HL-60 (cell line): ENCODE results near the gene SRPK2.
"Not testable (repeated sequence)": the region's sequence is repeated elsewhere in the genome, so short reads cannot be mapped to it uniquely, and the experiment has no call there.

Source experiments
- DNase-seq, 2 experiments: peaks; one replicate each; pipeline ENCODE4 v3.0.0-alpha.2; 2010 to 2020; ENCODE audit warnings: low read depth in 1 of 2, low spot score in 1 of 2
- H3K27ac ChIP-seq: fragments of 250-450 bp; sonication (Bioruptor Pico); replicated peaks from 2 replicates; pipeline ENCODE4 v1.5.1; 2020; ENCODE audit warnings: mild to moderate bottlenecking, moderate library complexity
- H3K27me3 ChIP-seq: fragments of 250-450 bp; sonication (Bioruptor Pico); 2 replicates; pipeline ENCODE4 v1.5.1; 2021; ENCODE audit warnings: mild to moderate bottlenecking, moderate library complexity; ENCODE audit not compliant: insufficient read depth, poor library complexity, severe bottlenecking
- H3K4me3 ChIP-seq: replicated peaks from 2 replicates; pipeline ENCODE4 v1.5.1; 2011; ENCODE audit warnings: mild to moderate bottlenecking, control low read depth, low read length; ENCODE audit not compliant: insufficient read depth
- GABPA ChIP-seq: IDR thresholded peaks from 2 replicates; pipeline ENCODE4 v1.6.1; 2012; ENCODE audit warnings: low read depth
- POLR2AphosphoS5 ChIP-seq: IDR thresholded peaks from 2 replicates; pipeline ENCODE4 v1.6.1; 2012; ENCODE audit warnings: low read depth
- SPI1 ChIP-seq: IDR thresholded peaks from 2 replicates; pipeline ENCODE4 v1.6.1; 2012; ENCODE audit warnings: low read depth, mild to moderate bottlenecking, borderline replicate concordance
- long read RNA-seq: library from polyadenylated mRNA; unstranded; transcript quantifications from one replicate; pipeline ENCODE4 v2.0.0, GENCODE V29; 2020
- TF ChIP-seq, protein P1 (sequence below): IDR thresholded peaks from one replicate; pipeline ENCODE4 v1.5.1; 2011; ENCODE audit warnings: low read length, control low read depth, inconsistent platforms; ENCODE audit not compliant: insufficient read depth
- TF ChIP-seq, protein P2 (sequence below): IDR thresholded peaks from 2 replicates; pipeline ENCODE4 v1.6.1; 2012; ENCODE audit warnings: low read depth; ENCODE audit not compliant: insufficient replicate concordance

Gene SRPK2
- long read RNA-seq, partial matches to known transcripts, result 33 of 46 reads
- long read RNA-seq, other reads (novel, unspliced or antisense), result 10 of 46 reads

DNA sequence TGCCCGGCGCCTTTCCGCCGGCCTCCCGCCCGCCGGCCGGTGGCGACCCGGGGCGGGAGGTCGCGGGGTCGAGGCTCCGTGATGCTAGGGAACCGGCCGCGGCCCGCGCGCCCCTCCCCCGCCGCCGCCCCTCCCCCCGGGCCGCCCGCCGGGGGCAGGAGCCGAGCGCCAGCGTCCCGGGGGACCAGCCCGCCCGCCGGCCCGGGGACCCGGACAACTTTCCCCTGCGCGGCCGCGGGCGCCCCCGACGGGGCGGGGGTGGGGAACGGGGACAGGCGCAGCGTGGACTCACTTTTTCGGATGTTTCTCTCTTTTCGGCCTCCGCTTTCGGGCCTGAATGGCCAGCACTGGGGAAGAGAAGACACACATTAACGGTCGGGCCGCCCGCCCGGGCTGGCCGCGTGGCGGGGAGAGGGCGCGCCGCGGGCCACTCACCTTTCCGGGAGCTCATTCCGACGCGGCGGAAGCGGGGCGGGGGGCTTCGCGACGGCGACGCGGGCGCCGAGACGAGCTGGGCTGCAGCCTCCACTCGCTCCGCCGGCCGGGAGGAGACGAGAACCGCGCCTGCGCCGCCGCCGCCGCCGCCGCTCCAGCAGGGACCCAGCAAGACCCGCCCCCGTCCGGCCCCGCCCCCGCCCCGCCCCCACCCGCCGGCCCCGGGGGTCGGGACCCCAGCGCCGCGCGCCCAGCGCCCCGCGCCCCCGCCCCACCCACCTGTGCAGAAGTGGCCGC is at the start of gene SRPK2:
TSS of gene SRPK2 (minus strand) at position 566 of the 732 bp plus-strand sequence.
- H3K27me3 ChIP-seq, result no peaks in the 10 kb centered on the region
- H3K4me3 ChIP-seq, result peak within 1 kb of the TSS; percentile 61
- TF ChIP-seq, protein P1, sequence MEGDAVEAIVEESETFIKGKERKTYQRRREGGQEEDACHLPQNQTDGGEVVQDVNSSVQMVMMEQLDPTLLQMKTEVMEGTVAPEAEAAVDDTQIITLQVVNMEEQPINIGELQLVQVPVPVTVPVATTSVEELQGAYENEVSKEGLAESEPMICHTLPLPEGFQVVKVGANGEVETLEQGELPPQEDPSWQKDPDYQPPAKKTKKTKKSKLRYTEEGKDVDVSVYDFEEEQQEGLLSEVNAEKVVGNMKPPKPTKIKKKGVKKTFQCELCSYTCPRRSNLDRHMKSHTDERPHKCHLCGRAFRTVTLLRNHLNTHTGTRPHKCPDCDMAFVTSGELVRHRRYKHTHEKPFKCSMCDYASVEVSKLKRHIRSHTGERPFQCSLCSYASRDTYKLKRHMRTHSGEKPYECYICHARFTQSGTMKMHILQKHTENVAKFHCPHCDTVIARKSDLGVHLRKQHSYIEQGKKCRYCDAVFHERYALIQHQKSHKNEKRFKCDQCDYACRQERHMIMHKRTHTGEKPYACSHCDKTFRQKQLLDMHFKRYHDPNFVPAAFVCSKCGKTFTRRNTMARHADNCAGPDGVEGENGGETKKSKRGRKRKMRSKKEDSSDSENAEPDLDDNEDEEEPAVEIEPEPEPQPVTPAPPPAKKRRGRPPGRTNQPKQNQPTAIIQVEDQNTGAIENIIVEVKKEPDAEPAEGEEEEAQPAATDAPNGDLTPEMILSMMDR, result no peak
- TF ChIP-seq, protein P2, sequence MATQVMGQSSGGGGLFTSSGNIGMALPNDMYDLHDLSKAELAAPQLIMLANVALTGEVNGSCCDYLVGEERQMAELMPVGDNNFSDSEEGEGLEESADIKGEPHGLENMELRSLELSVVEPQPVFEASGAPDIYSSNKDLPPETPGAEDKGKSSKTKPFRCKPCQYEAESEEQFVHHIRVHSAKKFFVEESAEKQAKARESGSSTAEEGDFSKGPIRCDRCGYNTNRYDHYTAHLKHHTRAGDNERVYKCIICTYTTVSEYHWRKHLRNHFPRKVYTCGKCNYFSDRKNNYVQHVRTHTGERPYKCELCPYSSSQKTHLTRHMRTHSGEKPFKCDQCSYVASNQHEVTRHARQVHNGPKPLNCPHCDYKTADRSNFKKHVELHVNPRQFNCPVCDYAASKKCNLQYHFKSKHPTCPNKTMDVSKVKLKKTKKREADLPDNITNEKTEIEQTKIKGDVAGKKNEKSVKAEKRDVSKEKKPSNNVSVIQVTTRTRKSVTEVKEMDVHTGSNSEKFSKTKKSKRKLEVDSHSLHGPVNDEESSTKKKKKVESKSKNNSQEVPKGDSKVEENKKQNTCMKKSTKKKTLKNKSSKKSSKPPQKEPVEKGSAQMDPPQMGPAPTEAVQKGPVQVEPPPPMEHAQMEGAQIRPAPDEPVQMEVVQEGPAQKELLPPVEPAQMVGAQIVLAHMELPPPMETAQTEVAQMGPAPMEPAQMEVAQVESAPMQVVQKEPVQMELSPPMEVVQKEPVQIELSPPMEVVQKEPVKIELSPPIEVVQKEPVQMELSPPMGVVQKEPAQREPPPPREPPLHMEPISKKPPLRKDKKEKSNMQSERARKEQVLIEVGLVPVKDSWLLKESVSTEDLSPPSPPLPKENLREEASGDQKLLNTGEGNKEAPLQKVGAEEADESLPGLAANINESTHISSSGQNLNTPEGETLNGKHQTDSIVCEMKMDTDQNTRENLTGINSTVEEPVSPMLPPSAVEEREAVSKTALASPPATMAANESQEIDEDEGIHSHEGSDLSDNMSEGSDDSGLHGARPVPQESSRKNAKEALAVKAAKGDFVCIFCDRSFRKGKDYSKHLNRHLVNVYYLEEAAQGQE, result no peak
- TF ChIP-seq POLR2AphosphoS5, result no peak
- DNase-seq, result peak; percentile 30 to 67
- H3K27ac ChIP-seq, result peak within 1 kb of the TSS; percentile 47

DNA sequence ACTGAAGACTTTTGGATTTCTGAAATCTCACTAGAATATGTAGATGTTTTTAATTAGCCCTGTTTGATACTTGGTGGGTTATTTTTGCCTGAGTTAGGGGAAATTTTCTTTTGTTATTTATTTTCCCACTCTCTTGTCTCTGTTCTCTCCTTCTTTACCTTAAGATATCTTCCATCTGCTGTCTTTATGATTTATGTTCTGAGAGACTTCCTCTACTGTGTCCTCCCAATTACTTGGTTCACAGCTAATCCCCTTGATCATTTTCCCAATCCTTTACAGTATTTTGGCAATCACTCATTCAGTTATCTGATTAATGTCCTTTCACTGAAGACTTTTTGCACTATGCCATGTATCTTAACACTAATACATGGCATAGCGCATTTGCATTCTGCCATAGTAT is 49.5 kb upstream of the SRPK2 start:
- TF ChIP-seq, protein P2, result no peak
- TF ChIP-seq GABPA (no peak), POLR2AphosphoS5 (no peak), SPI1 (no peak)
- TF ChIP-seq, protein P1, result no peak
- no peak overlapping the region for H3K27ac ChIP-seq

DNA sequence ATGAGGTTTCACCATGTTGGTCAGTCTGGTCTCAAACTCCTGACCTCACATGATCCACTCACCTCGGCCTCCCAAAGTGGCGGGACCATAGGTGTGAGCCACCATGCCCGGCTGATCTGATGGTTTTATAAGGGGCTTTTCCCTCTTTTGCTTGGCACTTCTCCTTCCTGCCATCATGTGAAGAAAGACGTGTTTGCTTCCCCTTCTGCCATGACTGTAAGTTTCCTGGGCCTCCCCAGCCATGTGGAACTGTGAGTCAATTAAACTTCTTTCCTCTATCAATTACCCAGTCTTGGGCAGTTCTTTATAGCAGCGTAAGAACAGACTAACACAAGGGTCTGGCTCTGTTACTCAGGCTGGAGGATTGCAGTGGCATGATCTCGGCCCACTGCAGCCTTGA is 48.6 kb upstream of the SRPK2 start:
- peak; percentile 29; the same call in 1 of the 2 replicates for TF ChIP-seq SPI1
- DNase-seq, result peak in 1 of 2 experiments; percentile 51
- H3K4me3 ChIP-seq, result not testable (repeated sequence)

More for the DNA sequence above, 49.5 kb upstream of the SRPK2 start:
- DNase-seq, result no peak
- H3K27me3 ChIP-seq, result no peaks in the 10 kb centered on the region
- H3K4me3 ChIP-seq, result no peak overlapping the region

DNA sequence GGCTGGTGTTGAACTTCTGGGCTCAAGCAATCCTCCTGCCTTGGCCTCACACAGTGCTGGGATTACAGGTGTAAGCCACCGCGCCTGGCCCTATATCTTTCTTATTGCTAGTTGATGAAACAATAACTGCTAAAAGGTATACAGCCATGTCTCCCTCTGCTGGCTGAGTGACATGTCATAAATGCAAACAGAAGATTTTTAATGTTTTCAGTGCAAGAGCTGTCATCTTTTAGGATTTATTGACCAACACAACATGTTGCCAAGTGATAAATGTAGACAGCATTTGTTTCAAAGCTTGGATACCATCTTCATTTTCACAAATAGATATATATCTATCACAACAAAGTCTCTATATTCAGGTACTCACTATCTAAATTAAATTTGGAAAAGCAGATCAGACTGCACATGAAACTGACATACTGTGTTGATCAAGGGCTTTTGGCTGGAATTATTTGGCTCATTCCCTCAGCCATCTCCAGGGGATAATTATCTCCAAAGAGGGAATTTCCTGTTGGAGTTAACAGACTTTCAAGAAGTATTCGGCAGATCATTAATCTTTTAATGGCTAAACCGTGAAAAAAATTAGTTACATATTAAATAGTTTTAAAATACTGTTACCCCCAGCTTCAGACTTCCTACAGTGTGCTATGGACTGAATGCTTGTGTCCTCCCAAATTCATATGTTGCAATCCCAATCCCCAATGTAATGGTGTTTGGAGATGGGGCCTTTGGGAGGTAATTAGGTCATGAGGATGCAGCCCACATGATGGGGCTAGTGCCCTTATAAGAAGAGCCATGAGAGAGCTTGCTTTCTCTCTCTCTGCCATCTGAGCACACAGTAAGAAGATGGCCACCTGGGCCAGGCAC is 41.3 kb upstream of the SRPK2 start:
- Histone ChIP-seq H3K27me3 (no peaks in the 10 kb centered on the region), H3K27ac (no peak overlapping the region; the same call in 1 of the 2 replicates), H3K4me3 (no peak overlapping the region)
- DNase-seq, result peak in 1 of 2 experiments; percentile 51
- TF ChIP-seq, protein P1, result peak; percentile 25
- TF ChIP-seq SPI1 (no peak), POLR2AphosphoS5 (no peak)

More for the DNA sequence above, 48.6 kb upstream of the SRPK2 start:
- H3K27ac ChIP-seq, result peak overlapping the region; percentile 44
- H3K27me3 ChIP-seq, result not testable (repeated sequence)
